ENCODE measurements around the gene CHST15.
A peak's percentile ranks its signal among the peaks of the same experiment; 100 is the strongest.

Gene CHST15

GRCh38 chr10:123991611-123992570, 101.5 kb downstream of the CHST15 start:
- Histone ChIP-seq H3K4me3 (ENCODE audit: low read length) (peak overlapping the region; percentile 33; the same call in 1 of the 2 replicates), H3K36me3 (ENCODE audit: control insufficient read depth, insufficient read depth, low read length) (no peaks in the 10 kb centered on the region), H3K27me3 (ENCODE audit: control insufficient read depth, insufficient read depth, low read length) (peaks cover 8% of the 10 kb centered on the region; the same call in 1 of the 2 replicates), H3K4me1 (ENCODE audit: control insufficient read depth, insufficient read depth, low read length) (peaks cover 1% of the 10 kb centered on the region; the same call in 1 of the 2 replicates), H3K27ac (ENCODE audit: low read length) (no peak overlapping the region), H3K9me3 (ENCODE audit: control insufficient read depth, insufficient read depth, low read length) (no peaks in the 10 kb centered on the region)
- WGBS (ENCODE audit: insufficient coverage, insufficient read length) = no CpG with 5 or more reads among the region's 92 CpGs
- no peak for DNase-seq (ENCODE audit: low read depth, low spot score)

- peaks cover 8% of the 10 kb centered on the region; the same call in 1 of the 2 replicates for H3K27me3 ChIP-seq (ENCODE audit: control insufficient read depth, insufficient read depth, low read length)
- no peak for DNase-seq (ENCODE audit: low read depth, low spot score)
- no peak overlapping the region for H3K4me3 ChIP-seq (ENCODE audit: low read length)
- H3K36me3 ChIP-seq (ENCODE audit: control insufficient read depth, insufficient read depth, low read length) = no peaks in the 10 kb centered on the region
- WGBS (ENCODE audit: insufficient coverage, insufficient read length) = no CpG with 5 or more reads among the region's 10 CpGs
- no peaks in the 10 kb centered on the region for H3K9me3 ChIP-seq (ENCODE audit: control insufficient read depth, insufficient read depth, low read length)
- no peak overlapping the region for H3K27ac ChIP-seq (ENCODE audit: low read length)
- H3K4me1 ChIP-seq (ENCODE audit: control insufficient read depth, insufficient read depth, low read length) = no peaks in the 10 kb centered on the region; the same call in 1 of the 2 replicates
These were observed 102.5 kb downstream of the CHST15 start for GRCh38 chr10:123990889-123991288.

- H3K4me1 ChIP-seq (ENCODE audit: control insufficient read depth, insufficient read depth, low read length) = no peaks in the 10 kb centered on the region
- H3K4me3 ChIP-seq (ENCODE audit: low read length) = no peak overlapping the region
- H3K27me3 ChIP-seq (ENCODE audit: control insufficient read depth, insufficient read depth, low read length) = peaks cover 8% of the 10 kb centered on the region; the same call in 1 of the 2 replicates
- no peaks in the 10 kb centered on the region for H3K9me3 ChIP-seq (ENCODE audit: control insufficient read depth, insufficient read depth, low read length)
- DNase-seq (ENCODE audit: low read depth, low spot score) = no peak
- WGBS (ENCODE audit: insufficient coverage, insufficient read length) = no CpG with 5 or more reads among the region's 2 CpGs
- H3K36me3 ChIP-seq (ENCODE audit: control insufficient read depth, insufficient read depth, low read length) = no peaks in the 10 kb centered on the region
- no peak overlapping the region for H3K27ac ChIP-seq (ENCODE audit: low read length)
These were observed 104.7 kb downstream of the CHST15 start for GRCh38 chr10:123988694-123989093.

- DNase-seq (ENCODE audit: low read depth, low spot score) = no peak
- Histone ChIP-seq H3K27me3 (ENCODE audit: control insufficient read depth, insufficient read depth, low read length) (peaks cover 3% of the 10 kb centered on the region; the same call in 1 of the 2 replicates), H3K9me3 (ENCODE audit: control insufficient read depth, insufficient read depth, low read length) (no peaks in the 10 kb centered on the region), H3K27ac (ENCODE audit: low read length) (no peak overlapping the region), H3K36me3 (ENCODE audit: control insufficient read depth, insufficient read depth, low read length) (no peaks in the 10 kb centered on the region), H3K4me1 (ENCODE audit: control insufficient read depth, insufficient read depth, low read length) (no peaks in the 10 kb centered on the region), H3K4me3 (ENCODE audit: low read length) (no peak overlapping the region)
- WGBS (ENCODE audit: insufficient coverage, insufficient read length) = no CpG with 5 or more reads among the region's 1 CpG
These were observed 106.7 kb downstream of the CHST15 start for GRCh38 chr10:123986736-123987135.

- no peak for DNase-seq (ENCODE audit: low read depth, low spot score)
- WGBS (ENCODE audit: insufficient coverage, insufficient read length) = no CpG with 5 or more reads among the region's 4 CpGs
- peaks cover 10% of the 10 kb centered on the region; the same call in 1 of the 2 replicates for H3K27me3 ChIP-seq (ENCODE audit: control insufficient read depth, insufficient read depth, low read length)
- H3K9me3 ChIP-seq (ENCODE audit: control insufficient read depth, insufficient read depth, low read length) = no peaks in the 10 kb centered on the region
- no peaks in the 10 kb centered on the region for H3K36me3 ChIP-seq (ENCODE audit: control insufficient read depth, insufficient read depth, low read length)
- H3K4me3 ChIP-seq (ENCODE audit: low read length) = no peak overlapping the region
- no peak overlapping the region for H3K27ac ChIP-seq (ENCODE audit: low read length)
- peaks cover 4% of the 10 kb centered on the region; the same call in 1 of the 2 replicates for H3K4me1 ChIP-seq (ENCODE audit: control insufficient read depth, insufficient read depth, low read length)
These were observed 119.0 kb downstream of the CHST15 start for GRCh38 chr10:123974406-123974805.

GRCh38 chr10:123972481-123973401, 120.7 kb downstream of the CHST15 start:
- peaks cover 10% of the 10 kb centered on the region; the same call in 1 of the 2 replicates for H3K27me3 ChIP-seq (ENCODE audit: control insufficient read depth, insufficient read depth, low read length)
- WGBS (ENCODE audit: insufficient coverage, insufficient read length) = no CpG with 5 or more reads among the region's 62 CpGs
- no peak overlapping the region for H3K27ac ChIP-seq (ENCODE audit: low read length)
- H3K9me3 ChIP-seq (ENCODE audit: control insufficient read depth, insufficient read depth, low read length) = no peaks in the 10 kb centered on the region
- H3K4me1 ChIP-seq (ENCODE audit: control insufficient read depth, insufficient read depth, low read length) = peaks cover 4% of the 10 kb centered on the region; the same call in 1 of the 2 replicates
- no peak for DNase-seq (ENCODE audit: low read depth, low spot score)
- peak overlapping the region; percentile 59; the same call in 1 of the 2 replicates for H3K4me3 ChIP-seq (ENCODE audit: low read length)
- no peaks in the 10 kb centered on the region for H3K36me3 ChIP-seq (ENCODE audit: control insufficient read depth, insufficient read depth, low read length)

- no peaks in the 10 kb centered on the region for H3K9me3 ChIP-seq (ENCODE audit: control insufficient read depth, insufficient read depth, low read length)
- WGBS (ENCODE audit: insufficient coverage, insufficient read length) = 100% methylated on average over 3 of the region's 4 CpGs
- H3K27ac ChIP-seq (ENCODE audit: low read length) = no peak overlapping the region
- no peak for DNase-seq (ENCODE audit: low read depth, low spot score)
- no peaks in the 10 kb centered on the region for H3K36me3 ChIP-seq (ENCODE audit: control insufficient read depth, insufficient read depth, low read length)
- no peak overlapping the region for H3K4me3 ChIP-seq (ENCODE audit: low read length)
- peaks cover 4% of the 10 kb centered on the region; the same call in 1 of the 2 replicates for H3K4me1 ChIP-seq (ENCODE audit: control insufficient read depth, insufficient read depth, low read length)
- peaks cover 10% of the 10 kb centered on the region; the same call in 1 of the 2 replicates for H3K27me3 ChIP-seq (ENCODE audit: control insufficient read depth, insufficient read depth, low read length)
These were observed 122.5 kb downstream of the CHST15 start for GRCh38 chr10:123970927-123971286.

- DNase-seq (ENCODE audit: low read depth, low spot score) = no peak
- no CpG with 5 or more reads among the region's 25 CpGs for WGBS (ENCODE audit: insufficient coverage, insufficient read length)
- H3K27me3 ChIP-seq (ENCODE audit: control insufficient read depth, insufficient read depth, low read length) = peaks cover 10% of the 10 kb centered on the region; the same call in 1 of the 2 replicates
- H3K9me3 ChIP-seq (ENCODE audit: control insufficient read depth, insufficient read depth, low read length) = no peaks in the 10 kb centered on the region
- H3K4me1 ChIP-seq (ENCODE audit: control insufficient read depth, insufficient read depth, low read length) = peaks cover 4% of the 10 kb centered on the region; the same call in 1 of the 2 replicates
- no peak overlapping the region for H3K27ac ChIP-seq (ENCODE audit: low read length)
- no peaks in the 10 kb centered on the region for H3K36me3 ChIP-seq (ENCODE audit: control insufficient read depth, insufficient read depth, low read length)
- H3K4me3 ChIP-seq (ENCODE audit: low read length) = no peak overlapping the region
These were observed 123.0 kb downstream of the CHST15 start for GRCh38 chr10:123970207-123970926.

GRCh38 chr10:123967626-123968243, 125.7 kb downstream of the CHST15 start:
- WGBS (ENCODE audit: insufficient coverage, insufficient read length) = no CpG with 5 or more reads among the region's 19 CpGs
- H3K27ac ChIP-seq (ENCODE audit: low read length) = no peak overlapping the region
- no peaks in the 10 kb centered on the region for H3K36me3 ChIP-seq (ENCODE audit: control insufficient read depth, insufficient read depth, low read length)
- H3K4me3 ChIP-seq (ENCODE audit: low read length) = no peak overlapping the region
- H3K27me3 ChIP-seq (ENCODE audit: control insufficient read depth, insufficient read depth, low read length) = no peaks in the 10 kb centered on the region
- no peak for DNase-seq (ENCODE audit: low read depth, low spot score)
- no peaks in the 10 kb centered on the region for H3K9me3 ChIP-seq (ENCODE audit: control insufficient read depth, insufficient read depth, low read length)
- H3K4me1 ChIP-seq (ENCODE audit: control insufficient read depth, insufficient read depth, low read length) = peaks cover 4% of the 10 kb centered on the region; the same call in 1 of the 2 replicates

Measured in iPS DF 6.9 (cell line).